Activated CD8-positive, alpha-beta memory T cell treated with anti-CD3 and anti-CD28 coated beads, Interleukin-2, amount 50 U/mL, for 48 hours (primary cell): ENCODE data around the gene SNORC.
A peak's percentile ranks its signal among the peaks of the same experiment; 100 is the strongest.

Source experiments
- DNase-seq: peaks from one replicate; pipeline ENCODE4 v3.0.0-alpha.2; 2020

SNORC gene

DNA sequence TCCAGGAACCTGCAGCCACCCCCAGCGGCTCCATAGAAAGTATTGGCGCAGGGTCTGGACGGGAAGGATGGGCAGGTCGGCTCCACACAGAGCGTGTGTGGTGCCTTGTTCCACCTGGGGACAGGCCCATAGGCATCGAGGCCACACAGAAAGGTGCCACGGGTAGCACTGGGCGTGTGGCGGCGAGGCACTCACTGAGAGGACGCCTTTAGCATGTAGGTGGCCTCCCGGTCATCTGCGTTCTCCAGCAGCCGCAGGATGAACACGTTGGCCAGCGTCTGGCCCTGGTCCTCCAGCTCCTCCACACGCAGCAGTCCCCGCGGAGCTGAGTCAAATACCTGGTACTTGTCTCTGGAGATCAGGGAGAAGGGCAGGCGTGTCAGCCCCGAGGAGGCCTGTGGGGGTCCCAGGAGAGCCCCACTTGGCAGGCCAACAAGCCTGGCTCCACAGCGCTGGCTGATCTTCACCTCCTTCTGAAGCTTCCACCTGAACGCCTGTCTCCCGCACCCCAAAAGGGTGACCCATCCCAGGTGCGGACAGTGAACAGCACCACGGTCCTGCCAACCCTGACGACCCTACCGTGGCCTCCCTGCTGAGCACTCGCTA lies 13.2 kb downstream of the SNORC start:
- DNase-seq = no peak

DNA sequence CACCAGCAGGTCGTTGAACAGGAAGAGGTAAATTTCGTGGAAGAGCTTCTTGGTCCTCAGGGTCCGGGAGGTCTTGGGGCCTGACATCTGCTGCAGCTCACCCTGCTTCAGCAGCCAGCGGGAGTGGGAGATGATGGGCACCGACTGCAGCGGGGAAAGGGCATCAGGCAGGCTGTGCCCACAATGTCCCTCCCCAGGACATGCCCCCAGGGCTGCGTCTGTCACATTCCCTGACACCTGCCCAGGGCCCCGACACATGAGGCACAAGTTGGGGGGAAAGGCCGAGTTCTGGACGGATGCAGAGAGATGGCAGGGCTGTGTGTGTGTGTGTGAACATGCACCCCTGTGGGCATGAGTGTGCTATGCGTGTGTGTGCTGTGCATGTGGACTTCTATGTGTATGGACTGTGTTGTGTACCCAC lies 13.9 kb downstream of the SNORC start:
- no peak for DNase-seq

GRCh38 chr2:232884549-232885263 lies 14.6 kb downstream of the SNORC start:
- no peak for DNase-seq

DNA sequence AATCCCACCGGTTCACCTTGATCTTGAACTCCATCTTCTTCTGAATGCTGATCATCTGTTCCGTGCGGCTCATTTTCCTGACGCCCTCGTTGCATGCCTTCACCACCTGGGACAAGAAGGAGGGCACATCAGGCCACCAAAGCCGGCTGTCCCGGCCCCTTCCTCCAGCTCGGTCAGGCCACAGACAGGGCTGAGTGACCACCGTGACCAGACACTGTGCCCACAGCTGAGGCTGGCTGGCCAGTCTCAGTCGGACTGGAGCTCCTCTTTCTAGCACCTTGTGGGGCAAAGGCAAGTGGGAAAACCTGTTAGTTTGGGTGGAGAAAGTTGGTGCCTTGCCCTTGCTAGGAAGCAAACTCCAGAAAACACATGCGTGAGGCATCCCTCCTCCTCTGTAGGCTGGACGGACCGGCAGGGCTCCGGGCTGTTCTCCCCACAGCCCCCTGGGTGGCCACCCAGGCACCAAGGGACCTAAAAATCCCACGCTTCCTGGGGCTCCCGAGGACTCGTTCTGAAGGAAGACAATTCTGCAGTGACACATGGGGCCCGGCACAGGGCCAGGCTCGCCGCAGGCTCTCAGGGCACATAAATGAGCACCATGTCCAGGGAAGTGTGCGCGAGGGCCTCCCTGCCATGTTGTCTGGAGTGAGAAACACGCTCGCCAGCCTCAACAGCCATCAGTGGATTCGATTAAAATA lies 15.3 kb downstream of the SNORC start:
- no peak for DNase-seq

DNA sequence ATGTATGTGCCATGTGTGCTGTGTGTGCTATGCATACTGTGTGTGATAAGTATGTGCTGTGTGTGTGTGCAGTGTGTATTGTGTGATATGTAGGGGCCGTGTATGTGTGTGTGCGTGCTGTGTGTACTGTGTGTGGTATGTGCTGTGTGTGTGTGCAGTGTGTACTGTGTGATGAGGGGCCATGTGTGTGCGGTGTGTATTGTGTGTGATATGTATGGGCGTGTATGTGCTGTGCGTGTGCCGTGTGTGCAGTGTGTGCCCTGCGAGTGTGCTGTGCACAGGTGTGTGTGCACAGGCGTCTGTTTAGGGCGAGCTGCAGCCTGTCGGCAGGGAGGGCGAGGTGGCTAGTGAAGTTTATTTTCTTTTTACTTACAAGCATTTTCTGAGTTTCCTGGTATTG lies 16.1 kb downstream of the SNORC start:
- no peak for DNase-seq

DNA sequence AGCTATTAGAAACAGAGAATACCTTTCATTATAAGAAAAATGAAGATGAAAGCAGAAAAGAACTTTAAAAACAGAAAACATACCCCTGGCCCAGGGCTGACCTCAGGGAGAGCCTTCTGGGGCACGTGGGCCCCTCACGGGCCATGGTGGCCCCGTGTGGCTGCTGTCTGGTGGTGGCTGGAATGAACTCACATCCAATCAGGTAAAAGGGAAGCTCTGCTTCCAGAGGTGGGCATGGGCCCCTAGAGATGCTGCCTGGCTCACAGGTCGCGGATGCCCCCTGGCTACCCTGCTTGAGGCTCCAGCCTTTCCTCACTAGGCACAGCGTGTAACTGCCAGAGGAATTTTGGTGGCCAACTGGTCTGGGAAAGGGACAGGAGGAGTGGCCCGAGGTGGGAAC lies 16.6 kb downstream of the SNORC start:
- peak; percentile 39 for DNase-seq

DNA sequence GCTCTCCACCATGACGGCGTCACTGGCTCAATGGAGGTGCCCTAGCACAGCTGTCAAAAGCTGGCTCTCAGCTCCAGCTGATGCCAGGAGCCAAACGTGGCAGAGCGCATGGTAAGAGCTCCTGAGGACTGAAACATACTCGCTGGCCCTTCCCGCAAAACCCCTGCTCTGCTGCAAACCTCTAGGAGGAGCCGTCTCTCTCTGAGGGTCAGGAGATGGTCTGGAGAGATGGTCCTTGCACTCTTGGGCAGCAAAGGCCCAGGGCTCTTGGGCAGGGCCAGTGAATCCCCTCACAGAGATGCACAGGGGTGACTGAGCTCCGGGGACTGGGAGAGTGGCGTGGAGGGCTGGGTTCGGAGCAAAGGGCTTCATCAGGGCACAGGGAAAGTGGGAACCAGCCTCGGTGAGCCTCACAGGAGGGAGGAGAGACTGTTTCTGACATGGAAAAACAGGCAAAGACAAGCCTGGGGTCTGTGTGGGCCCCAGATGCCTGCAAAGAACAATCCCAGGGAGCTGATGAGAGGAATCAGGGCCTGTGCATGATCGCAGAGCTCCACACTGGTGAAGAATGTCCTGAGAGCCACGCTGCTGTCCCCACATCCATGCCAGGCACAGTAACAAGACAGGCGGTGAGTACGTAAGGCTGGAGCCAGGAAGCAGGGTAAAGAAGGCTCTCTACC lies 17.2 kb downstream of the SNORC start:
- peak; percentile 40 for DNase-seq

- peak; percentile 29 for DNase-seq
These were observed 18.2 kb downstream of the SNORC start for GRCh38 chr2:232888099-232888836.

DNA sequence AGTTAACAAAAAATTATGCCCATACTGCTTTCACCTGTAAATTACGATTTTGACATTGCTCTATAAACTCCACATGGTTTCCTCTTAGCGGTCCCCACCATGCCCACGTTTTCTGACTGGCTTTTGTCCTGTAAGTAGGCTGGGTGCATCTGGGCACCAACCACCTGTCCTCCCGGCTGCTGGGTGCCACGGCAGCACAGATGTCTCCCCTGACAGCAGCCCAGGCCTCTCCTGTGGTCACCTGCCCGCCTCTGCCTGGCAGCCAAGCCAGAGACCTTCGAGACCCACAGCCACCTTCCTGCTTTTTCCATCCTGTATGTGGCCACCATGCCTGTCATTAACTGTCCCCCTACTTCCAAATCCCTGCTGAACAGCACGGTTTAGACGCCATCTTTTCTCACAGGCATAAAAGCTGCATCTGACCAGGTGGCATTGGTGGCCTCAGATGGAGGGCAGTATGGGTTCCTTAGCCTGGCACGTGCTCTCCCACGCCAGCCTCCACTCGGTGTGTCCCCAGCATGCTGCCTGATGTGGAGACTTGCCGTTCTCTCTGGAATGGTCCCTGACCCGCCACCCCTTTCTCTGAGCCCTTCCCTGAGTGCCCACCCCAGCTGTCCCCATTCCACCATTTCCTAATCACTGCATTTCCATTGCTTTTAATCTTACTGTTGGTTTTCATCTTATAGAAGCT lies 18.9 kb downstream of the SNORC start:
- DNase-seq = peak; percentile 38

- peak; percentile 28 for DNase-seq
These were observed 19.9 kb downstream of the SNORC start for GRCh38 chr2:232889876-232890401.

- DNase-seq = peak; percentile 43
These were observed 20.5 kb downstream of the SNORC start for GRCh38 chr2:232890536-232890895.

DNA sequence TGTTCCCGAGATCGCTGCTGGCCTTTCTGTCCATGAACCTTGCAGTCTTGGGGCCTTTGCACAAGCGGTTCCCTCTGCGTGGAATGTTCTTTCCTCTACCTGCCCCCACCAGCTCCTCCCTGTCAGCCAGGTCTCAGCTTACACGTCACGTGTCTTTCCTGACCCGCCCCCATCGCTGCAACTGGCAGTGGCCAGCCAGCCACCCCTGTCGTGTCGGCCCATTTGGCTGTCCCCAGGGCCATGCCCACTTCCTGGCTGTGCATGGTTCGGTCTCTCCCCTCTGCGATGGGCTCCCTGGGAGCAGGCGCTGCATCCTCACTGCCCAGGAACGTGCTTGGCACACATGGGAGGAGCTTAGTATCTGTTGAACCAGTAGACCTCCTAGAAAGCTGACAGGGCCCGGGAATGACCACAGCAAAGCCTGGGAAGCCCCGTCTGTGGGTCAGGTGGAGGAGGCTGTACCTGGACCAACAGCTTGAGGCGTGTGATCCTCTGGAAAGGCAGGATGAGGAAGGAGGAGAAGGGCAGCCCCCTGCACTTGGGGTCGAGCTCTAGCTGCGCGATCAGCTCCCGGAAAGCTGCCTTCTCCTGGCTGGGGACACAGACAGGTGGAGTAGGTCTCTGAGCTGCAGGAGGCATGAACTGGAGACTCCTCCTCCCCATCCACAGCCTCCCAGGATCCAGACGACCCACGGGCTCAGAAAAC lies 21.0 kb downstream of the SNORC start:
- DNase-seq = peak; percentile 49

DNA sequence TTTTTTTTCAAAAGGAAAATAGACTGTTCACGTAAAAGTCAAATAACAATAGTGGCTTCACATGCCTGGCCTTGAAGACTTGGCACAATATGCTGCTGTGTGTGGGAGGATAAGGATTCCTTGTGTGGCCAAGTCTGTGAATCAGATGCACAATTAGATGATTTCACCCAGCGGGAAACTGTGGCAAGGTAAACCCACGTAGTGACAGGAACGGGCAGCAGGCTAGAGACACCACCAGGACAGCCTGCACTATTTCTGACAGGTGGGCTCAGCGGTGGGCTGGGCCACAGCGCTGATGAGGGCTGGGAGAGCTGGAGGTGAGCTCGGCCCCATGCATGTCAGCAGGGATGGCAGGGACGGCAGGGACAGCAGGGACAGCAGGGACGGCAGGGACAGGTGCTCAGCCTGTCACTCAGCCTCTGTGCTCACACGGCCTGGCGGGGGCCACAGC lies 21.6 kb downstream of the SNORC start:
- peak; percentile 46 for DNase-seq

DNA sequence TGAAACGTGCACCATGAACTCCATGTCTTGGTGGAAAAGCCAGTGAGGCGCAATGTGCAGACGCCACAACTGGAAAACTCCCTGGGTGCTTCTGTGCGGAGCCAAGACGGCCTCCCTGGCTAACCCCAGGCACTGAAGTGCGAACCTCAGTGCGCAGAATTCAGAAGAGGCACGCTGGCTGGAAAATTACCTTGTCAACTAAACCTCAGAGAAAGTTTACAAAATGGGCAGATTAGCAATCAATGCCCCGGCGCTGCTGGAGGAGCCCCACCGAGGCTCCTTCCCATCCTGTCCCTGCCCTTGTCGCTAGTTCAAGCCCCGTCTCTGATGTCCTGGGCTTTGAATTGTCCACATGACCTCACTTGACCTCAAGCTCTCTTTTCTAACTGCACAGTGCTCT lies 22.2 kb downstream of the SNORC start:
- peak; percentile 36 for DNase-seq

GRCh38 chr2:232892843-232893242 lies 22.8 kb downstream of the SNORC start:
- peak; percentile 45 for DNase-seq

GRCh38 chr2:232893834-232894233 lies 23.8 kb downstream of the SNORC start:
- peak; percentile 45 for DNase-seq

- peak; percentile 47 for DNase-seq
These were observed 24.2 kb downstream of the SNORC start for GRCh38 chr2:232894251-232894650.

DNA sequence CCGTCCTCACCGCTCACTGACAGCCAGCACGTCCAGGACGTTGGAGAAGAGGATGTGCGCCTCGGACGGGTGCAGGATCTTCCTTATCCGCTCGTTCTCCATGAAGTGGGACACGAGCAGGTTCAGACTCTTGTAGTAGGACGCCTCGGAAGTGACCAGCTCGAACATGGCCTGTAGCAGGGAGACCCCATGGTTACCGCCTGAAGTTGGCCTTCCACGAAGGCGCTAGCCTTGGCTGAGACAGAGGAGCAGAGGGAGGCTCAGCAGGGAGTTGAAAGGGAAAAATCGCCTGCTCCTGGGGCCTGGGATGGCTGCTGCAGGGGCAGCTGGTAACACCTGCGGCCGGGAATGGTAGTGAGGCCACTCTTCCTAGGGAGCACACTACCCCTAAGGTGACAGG lies 24.7 kb downstream of the SNORC start:
- peak; percentile 46 for DNase-seq

DNA sequence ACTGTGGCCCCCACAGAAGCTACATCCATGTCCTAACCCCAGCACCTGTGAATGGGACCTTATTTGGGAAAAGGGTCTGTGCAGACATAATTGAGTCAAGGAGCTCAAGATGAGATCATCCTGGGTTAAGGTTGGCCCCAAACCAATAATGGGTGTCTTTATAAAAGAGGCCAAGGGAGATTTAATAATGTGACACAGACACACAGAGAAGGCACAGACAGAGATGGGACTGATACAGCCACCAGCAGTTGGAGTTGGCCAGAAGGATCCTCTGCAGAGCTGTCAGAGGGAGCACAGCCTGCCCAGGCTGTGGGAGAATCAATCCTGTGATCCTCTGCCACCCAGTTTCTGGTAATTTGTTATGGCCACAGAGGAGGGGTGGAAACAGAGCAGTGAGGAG lies 26.0 kb downstream of the SNORC start:
- DNase-seq = peak; percentile 50

GRCh38 chr2:232896720-232897597 lies 26.9 kb downstream of the SNORC start:
- DNase-seq = peak; percentile 60
